HepG2 (cell line): ENCODE data around the gene KLF13. TPM values are rescaled to one million over a fixed set of nuclear protein-coding genes. Genes with fewer than 3 reads are reported as not detected.

Experiments used
- ATAC-seq: fragments of 200-7000 bp; cut with Tn5 transposase; 3 replicates; pipeline ENCODE4 v1.9.1; 2020; ENCODE audit warnings: mild to moderate bottlenecking, moderate library complexity
- BruUV-seq: library from RNA; stranded (reverse); fragments of 400-500 nt; replicated peaks from 2 replicates; lab custom pipeline; 2021; lab: Mats Ljungman, UMichigan
- CTCF ChIA-PET: fragments of 300-600 bp; formaldehyde crosslinking; extraction: SDS; loops from one replicate; lab custom pipeline; 2021; ENCODE audit warnings: low total read pairs, inconsistent platforms, low intra/inter-chr PET ratio; lab: Yijun Ruan, JAX
- POLR2A ChIA-PET: fragments of 350-600 bp; sonication (Branson Sonifier 250); formaldehyde crosslinking; loops from one replicate; lab custom pipeline; 2020; ENCODE audit warnings: antibody characterized with exemption, inconsistent platforms; lab: Yijun Ruan, JAX
- DNase-seq: peaks from one replicate; pipeline ENCODE4 v3.0.0-alpha.2; 2015; ENCODE audit warnings: low spot score
- FAIRE-seq: peaks from 3 replicates; lab custom pipeline; 2011; peaks lifted over from hg19 to GRCh38; lab: Jason Lieb, UNC
- H2AFZ ChIP-seq: one replicate; pipeline ENCODE4 v1.6.1; 2011; ENCODE audit warnings: low read length, inconsistent platforms
- H3K27ac ChIP-seq: fragments of 300-600 bp; 3 replicates; pipeline ENCODE4 v1.8.0; 2011; ENCODE audit warnings: mixed run types, mild to moderate bottlenecking, mixed read lengths, low read length, inconsistent platforms; ENCODE audit not compliant: insufficient read depth; ENCODE audit errors: extremely low read length
- H3K27me3 ChIP-seq, 2 experiments: fragments of 200-600 bp in 1 of 2; 2 replicates in 1 of 2; 3 replicates in 1 of 2; pipeline versions ENCODE4 v1.6.0 to v1.8.0; 2011; ENCODE audit warnings: low read length in 2 of 2, mild to moderate bottlenecking in 2 of 2, moderate library complexity in 2 of 2, inconsistent platforms in 1 of 2; ENCODE audit not compliant: insufficient read depth in 2 of 2, control insufficient read depth in 1 of 2
- H3K36me3 ChIP-seq, 2 experiments: fragments of 200-600 bp in 1 of 2; replicated peaks in 1 of 2; 2 replicates in 1 of 2; 3 replicates in 1 of 2; pipeline versions ENCODE4 v1.5.1 to v1.8.0; 2011; ENCODE audit warnings: low read length in 2 of 2, inconsistent platforms in 1 of 2; ENCODE audit not compliant: insufficient read depth in 2 of 2, control insufficient read depth in 1 of 2
- H3K4me1 ChIP-seq: 2 replicates; pipeline ENCODE4 v1.5.1; 2012; ENCODE audit warnings: low read length, inconsistent platforms; ENCODE audit not compliant: insufficient read depth
- H3K4me2 ChIP-seq: 2 replicates; pipeline ENCODE4 v1.6.0; 2011; ENCODE audit warnings: low read depth, low read length, inconsistent platforms
- H3K4me3 ChIP-seq, 3 experiments: fragments of 200-600 bp in 1 of 3; sonication (generic), shearing (Covaris generic) in 1 of 3; replicated peaks in 1 of 3; 2 replicates each; pipeline ENCODE4 v1.5.1; 2011 to 2016; ENCODE audit warnings: low read length in 3 of 3, inconsistent platforms in 2 of 3, low read depth in 2 of 3, mild to moderate bottlenecking in 2 of 3, control low read depth in 1 of 3, mixed read lengths in 1 of 3; ENCODE audit not compliant: insufficient read depth in 1 of 3
- H3K79me2 ChIP-seq: one replicate; pipeline ENCODE4 v1.6.1; 2011; ENCODE audit warnings: low read length, inconsistent platforms; ENCODE audit not compliant: insufficient read depth
- H3K9ac ChIP-seq: 2 replicates; pipeline ENCODE4 v1.6.0; 2011; ENCODE audit warnings: mild to moderate bottlenecking, low read depth, low read length, inconsistent platforms; ENCODE audit not compliant: insufficient read depth
- H3K9me3 ChIP-seq: 2 replicates; pipeline ENCODE4 v1.5.1; 2012; ENCODE audit warnings: mild to moderate bottlenecking, low read length
- H4K20me1 ChIP-seq: 2 replicates; pipeline ENCODE4 v1.6.0; 2011; ENCODE audit warnings: inconsistent platforms, mild to moderate bottlenecking, low read length, moderate library complexity; ENCODE audit not compliant: insufficient read depth
- BHLHE40 ChIP-seq: IDR thresholded peaks from 2 replicates; pipeline ENCODE4 v1.6.1; 2011; ENCODE audit warnings: low read length, improper control_type of control experiment
- CC2D1A ChIP-seq: sonication (generic); formaldehyde crosslinking; IDR thresholded peaks from 2 replicates; pipeline ENCODE4 v1.8.1; 2023; ENCODE audit warnings: mild to moderate bottlenecking, missing genetic modification reagents
- EP300 ChIP-seq, 3 experiments: sonication (generic) in 1 of 3; formaldehyde crosslinking in 1 of 3; IDR thresholded peaks; 2 replicates each; pipeline versions ENCODE4 v1.5.1 to v1.6.1; 2011 to 2020; ENCODE audit warnings: low read depth in 2 of 3, low read length in 2 of 3, borderline replicate concordance in 1 of 3, improper control_type of control experiment in 1 of 3, mild to moderate bottlenecking in 1 of 3, missing genetic modification reagents in 1 of 3, moderate library complexity in 1 of 3
- SOX13 ChIP-seq, 3 experiments: fragments of 450-650 bp in 1 of 3; sonication (generic) in 1 of 3; formaldehyde crosslinking in 1 of 3; IDR thresholded peaks in 2 of 3; conservative IDR thresholded peaks in 1 of 3; 2 replicates each; pipeline versions ENCODE4 v1.5.0 to v1.6.1; 2016 to 2020; ENCODE audit warnings: antibody characterized with exemption in 1 of 3, mild to moderate bottlenecking in 1 of 3, missing compliant biosample characterization in 1 of 3, missing genetic modification reagents in 1 of 3, moderate library complexity in 1 of 3
- SOX5 ChIP-seq: IDR thresholded peaks from 2 replicates; pipeline ENCODE4 v1.6.1; 2016; ENCODE audit warnings: borderline replicate concordance
- SOX6 ChIP-seq, 2 experiments: fragments of 450-650 bp in 1 of 2; sonication (generic) in 1 of 2; formaldehyde crosslinking in 1 of 2; IDR thresholded peaks; 2 replicates each; pipeline versions ENCODE4 v1.4.0 to v1.6.1; 2017 to 2020; ENCODE audit warnings: antibody characterized with exemption in 1 of 2, mild to moderate bottlenecking in 1 of 2, missing genetic modification reagents in 1 of 2
- SRSF9 ChIP-seq: fragments of 200-400 bp; formaldehyde crosslinking; IDR thresholded peaks from 2 replicates; pipeline ENCODE4 v1.6.1; 2018; ENCODE audit warnings: borderline replicate concordance, mild to moderate bottlenecking, low read depth, low read length; ENCODE audit not compliant: insufficient read depth, poor library complexity, severe bottlenecking
- ZMYM4 ChIP-seq: sonication (generic); formaldehyde crosslinking; IDR thresholded peaks from 2 replicates; pipeline ENCODE4 v1.8.1; 2023; ENCODE audit warnings: mild to moderate bottlenecking, missing genetic modification reagents
- ZNF331 ChIP-seq: sonication (generic); formaldehyde crosslinking; IDR thresholded peaks from 2 replicates; pipeline ENCODE4 v1.4.0; 2020; ENCODE audit warnings: missing genetic modification reagents
- ZNF451 ChIP-seq: sonication (generic); formaldehyde crosslinking; IDR thresholded peaks from 2 replicates; pipeline ENCODE4 v1.5.0; 2020; ENCODE audit warnings: mild to moderate bottlenecking, missing genetic modification reagents
- ZNF512 ChIP-seq: sonication (generic); formaldehyde crosslinking; IDR thresholded peaks from 2 replicates; pipeline ENCODE4 v1.4.0; 2020; ENCODE audit warnings: mild to moderate bottlenecking, missing genetic modification reagents
- ZNF644 ChIP-seq: IDR thresholded peaks from 2 replicates; pipeline ENCODE4 v1.6.1; 2016; ENCODE audit warnings: low read depth
- WGBS: methylation state at CpG from one replicate; pipeline ENCODE4 v1.1.6; 2017; ENCODE audit warnings: low lambda C conversion rate; 5-methylcytosine and 5-hydroxymethylcytosine counted together
- in situ Hi-C: cut with HindIII; loops from 2 replicates; pipeline ENCODE4 v1.10.0; 2017; ENCODE audit warnings: low pct_unique_long_range_greater_than_20kb; ENCODE audit not compliant: extremely low pct_ligation_motif_present
- intact Hi-C: fragments of 100-400 bp; cut with micrococcal nuclease; formaldehyde crosslinking; loops from one replicate; pipeline ENCODE4 v1.10.0; 2022; ENCODE audit not compliant: unreplicated experiment
- polyA plus RNA-seq, 8 experiments: library from polyadenylated mRNA; depleted of rRNA in 3 of 8; stranded (reverse) in 7 of 8; unstranded in 1 of 8; fragments of >200 nt; fragmentation: Illumina TruSeq in 4 of 8; extraction: Trizol in 4 of 8; gene quantifications; 2 replicates each; pipeline versions ENCODE4 v1.2.1 to v1.2.3, GENCODE V29; 2011 to 2016; ENCODE audit warnings: low read depth in 4 of 8, missing spikeins in 1 of 8, mixed read lengths in 1 of 8; ENCODE audit not compliant: insufficient read depth in 1 of 8
- total RNA-seq, 5 experiments: library from RNA; depleted of rRNA; stranded (reverse); fragments of >200 nt; fragmentation: Illumina TruSeq; extraction: Trizol; gene quantifications; 2 replicates each; pipeline ENCODE4 v1.2.3, GENCODE V29; 2016; ENCODE audit warnings: low read depth in 1 of 5

KLF13 gene
- total and polyA plus RNA-seq, 2 of the 13 experiments (the other 11 are each of a cell fraction or from before 2014, with no cell fraction given): 16.8 to 25.1 TPM

GRCh38 chr15:31291048-31291578 lies 35.5 kb upstream of the KLF13 start:
- in situ Hi-C loops (no loop called here), intact Hi-C loops (no loop called here)
- no peak overlapping the region for H3K4me3 ChIP-seq
- H2AFZ ChIP-seq: no peak overlapping the region
- no peak overlapping the region for H3K27ac ChIP-seq
- 78% methylated on average over 3 of the region's 3 CpGs for WGBS
- ATAC-seq (no peak), DNase-seq (no peak)
- H3K79me2 ChIP-seq: no peaks in the 10 kb centered on the region
- peaks cover 47% of the 10 kb centered on the region for H3K4me1 ChIP-seq
- POLR2A ChIA-PET: interaction anchor here (1.0 kb wide), 1 partner anchor 26 kb away, joined by 3 read pairs; no protein-coding TSS in a partner anchor
- TF ChIP-seq ZNF512 (CRISPR knock-in tag): peak; percentile 16; the same call in 1 of the 2 replicates
- TF ChIP-seq SRSF9: no peak
- TF ChIP-seq, all 625 proteins: peak for 1
- CTCF ChIA-PET: no interaction called here
- Histone ChIP-seq H4K20me1 (no peaks in the 10 kb centered on the region), H3K9ac (no peak overlapping the region), H3K27me3 (no peaks in the 10 kb centered on the region), H3K4me2 (no peak overlapping the region), H3K36me3 (no peaks in the 10 kb centered on the region), H3K9me3 (no peaks in the 10 kb centered on the region)
- no peak for FAIRE-seq
- BruUV-seq: no TSS peak

- Histone ChIP-seq H3K4me1 (peaks cover 61% of the 10 kb centered on the region), H3K36me3 (no peaks in the 10 kb centered on the region), H3K9me3 (no peaks in the 10 kb centered on the region), H3K4me2 (peak overlapping the region; percentile 54), H4K20me1 (no peaks in the 10 kb centered on the region), H3K27ac (peak overlapping the region; percentile 7), H3K4me3 (no peak overlapping the region), H2AFZ (no peak overlapping the region), H3K27me3 (no peaks in the 10 kb centered on the region)
- CTCF ChIA-PET: no interaction called here
- POLR2A ChIA-PET: no interaction called here
- no TSS peak for BruUV-seq
- DNase-seq (peak; percentile 71), FAIRE-seq (no peak), ATAC-seq (peak; percentile 20)
- WGBS: 13% methylated on average over 3 of the region's 3 CpGs
- in situ Hi-C loops: no loop called here
- TF ChIP-seq ZNF644 (CRISPR knock-in tag): peak; percentile 81
- peak; percentile 60; the same call in 1 of the 2 replicates for TF ChIP-seq SOX5 (CRISPR knock-in tag)
- 0 out of 2 replicates have a peak, but pooled peaks have one; percentile 26 for TF ChIP-seq ZMYM4 (CRISPR knock-in tag)
- no peak for TF ChIP-seq CC2D1A (CRISPR knock-in tag)
- no peak for TF ChIP-seq SOX6 (IDR thresholded peaks at IDR 0.05)
- peak; percentile 61 for TF ChIP-seq SOX6 (CRISPR knock-in tag; IDR thresholded peaks at IDR 0.05)
- 0 out of 2 replicates have a peak, but pooled peaks have one; percentile 14 for TF ChIP-seq ZNF331 (CRISPR knock-in tag)
- TF ChIP-seq ZNF451: no peak
- TF ChIP-seq BHLHE40: no peak
- no peak for TF ChIP-seq SOX13 (IDR thresholded peaks at IDR 0.05)
- TF ChIP-seq SOX13 (CRISPR knock-in tag; conservative IDR thresholded peaks at IDR 0.05 in 1 of 2, IDR thresholded peaks at IDR 0.05 in 1 of 2): peak in 1 of 2 experiments; percentile 68; a peak in 1 of 4 replicates
- no peak for TF ChIP-seq EP300 (IDR thresholded peaks at IDR 0.05; ENCODE audit: low read depth in 2 of 2, low read length in 2 of 2)
- no peak for TF ChIP-seq EP300 (CRISPR knock-in tag; IDR thresholded peaks at IDR 0.05; ENCODE audit: borderline replicate concordance)
- TF ChIP-seq, all 625 proteins: peak for 6
- intact Hi-C loops: loop anchor here (2.0 kb wide), 2 partner anchors 56 to 78 kb away; no protein-coding TSS in a partner anchor
- Histone ChIP-seq H3K79me2 (no peaks in the 10 kb centered on the region), H3K9ac (no peak overlapping the region)
These were observed 34.1 kb upstream of the KLF13 start for GRCh38 chr15:31292391-31293015.
